AG09319 (cell line): ENCODE results near the gene XG.

Source experiments
- DNase-seq: peaks from one replicate; pipeline ENCODE4 v3.0.0-alpha.2; 2010; ENCODE audit warnings: low read depth; ENCODE audit errors: extremely low read depth
- TF ChIP-seq, protein P1 (sequence below): IDR thresholded peaks from 2 replicates; pipeline ENCODE4 v1.5.1; 2011; ENCODE audit warnings: low read depth, mild to moderate bottlenecking, inconsistent platforms, low read length, moderate library complexity

The XG gene

DNA sequence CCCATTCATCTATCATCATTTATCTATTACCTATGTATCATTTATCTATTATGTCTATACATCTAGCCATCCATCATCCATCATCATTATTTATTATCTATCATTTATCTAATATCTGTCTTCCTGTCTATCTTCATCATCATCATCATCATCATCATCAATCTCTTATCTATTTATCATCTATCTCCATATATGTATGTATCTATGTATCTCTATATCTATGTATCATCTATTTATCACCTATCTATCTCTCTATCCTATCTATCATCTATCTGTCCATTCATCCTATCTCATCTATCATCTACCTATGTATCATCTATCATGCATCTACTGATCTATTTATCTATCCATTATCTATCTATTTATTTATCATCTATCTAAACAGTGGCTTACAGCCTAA, 73.0 kb downstream of the XG start:
- TF ChIP-seq, protein P1, sequence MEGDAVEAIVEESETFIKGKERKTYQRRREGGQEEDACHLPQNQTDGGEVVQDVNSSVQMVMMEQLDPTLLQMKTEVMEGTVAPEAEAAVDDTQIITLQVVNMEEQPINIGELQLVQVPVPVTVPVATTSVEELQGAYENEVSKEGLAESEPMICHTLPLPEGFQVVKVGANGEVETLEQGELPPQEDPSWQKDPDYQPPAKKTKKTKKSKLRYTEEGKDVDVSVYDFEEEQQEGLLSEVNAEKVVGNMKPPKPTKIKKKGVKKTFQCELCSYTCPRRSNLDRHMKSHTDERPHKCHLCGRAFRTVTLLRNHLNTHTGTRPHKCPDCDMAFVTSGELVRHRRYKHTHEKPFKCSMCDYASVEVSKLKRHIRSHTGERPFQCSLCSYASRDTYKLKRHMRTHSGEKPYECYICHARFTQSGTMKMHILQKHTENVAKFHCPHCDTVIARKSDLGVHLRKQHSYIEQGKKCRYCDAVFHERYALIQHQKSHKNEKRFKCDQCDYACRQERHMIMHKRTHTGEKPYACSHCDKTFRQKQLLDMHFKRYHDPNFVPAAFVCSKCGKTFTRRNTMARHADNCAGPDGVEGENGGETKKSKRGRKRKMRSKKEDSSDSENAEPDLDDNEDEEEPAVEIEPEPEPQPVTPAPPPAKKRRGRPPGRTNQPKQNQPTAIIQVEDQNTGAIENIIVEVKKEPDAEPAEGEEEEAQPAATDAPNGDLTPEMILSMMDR = no peak
- DNase-seq = no peak

DNA sequence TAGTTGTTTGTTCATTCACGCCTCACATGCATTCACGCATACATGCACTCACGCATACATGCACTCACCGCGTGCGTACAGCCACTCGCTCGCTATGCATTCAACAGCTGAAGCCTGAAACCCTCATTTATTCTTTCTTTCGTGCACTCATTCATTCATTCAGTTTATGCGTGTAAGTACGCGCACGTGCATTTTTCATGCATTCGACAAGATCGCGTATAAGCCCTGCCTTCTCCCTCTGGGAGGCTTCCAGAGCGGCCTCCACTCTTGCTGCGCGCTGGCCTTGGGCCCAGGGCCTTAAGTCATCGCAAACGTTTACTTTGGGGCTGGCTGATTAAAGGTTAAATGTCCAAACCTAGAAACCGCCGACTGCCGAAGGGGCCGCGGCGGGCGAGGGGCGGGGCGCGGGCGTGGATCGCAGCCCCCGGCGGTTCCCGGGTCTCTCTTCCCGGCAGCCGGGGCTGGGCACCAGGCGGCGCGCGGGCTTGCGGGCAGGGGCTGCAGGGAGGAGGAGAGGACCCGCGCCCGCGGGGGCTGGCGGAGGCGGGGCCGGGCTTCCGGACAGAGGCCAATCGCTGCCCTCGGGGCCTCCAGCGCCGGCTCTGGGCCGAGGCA, 76.6 kb downstream of the XG start, which contains the start of gene GYG2:
GYG2 (plus strand) TSS at position 587 of the 615 bp plus-strand sequence. CDS start 1,259 bp downstream, outside the sequence.
- TF ChIP-seq, protein P1 = no peak
- DNase-seq = no peak

DNA sequence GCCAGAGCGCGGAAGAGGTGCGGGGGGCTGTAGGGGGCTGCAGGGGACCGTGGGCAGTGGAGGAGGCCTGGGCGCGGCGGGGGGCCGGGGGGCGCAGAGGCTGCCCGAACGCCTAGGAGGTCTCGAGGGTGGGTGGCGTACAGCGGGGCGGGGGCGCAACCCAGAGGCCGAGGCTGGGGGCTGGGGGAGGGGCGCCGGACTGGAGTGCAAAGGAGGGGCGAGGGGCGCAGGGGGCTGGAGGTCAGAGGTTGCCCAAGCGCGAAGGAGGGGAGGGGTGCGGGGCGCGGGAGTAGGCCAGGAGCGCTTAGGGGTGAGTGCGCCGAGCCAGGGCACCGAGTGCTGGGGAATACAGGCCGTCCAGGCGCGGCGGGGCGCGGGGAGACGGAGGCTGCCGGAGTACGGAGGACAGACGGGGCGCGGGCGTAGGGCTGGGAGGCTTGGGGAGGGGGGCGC, 77.1 kb downstream of the XG start:
- TF ChIP-seq, protein P1 = no peak
- no peak for DNase-seq

DNA sequence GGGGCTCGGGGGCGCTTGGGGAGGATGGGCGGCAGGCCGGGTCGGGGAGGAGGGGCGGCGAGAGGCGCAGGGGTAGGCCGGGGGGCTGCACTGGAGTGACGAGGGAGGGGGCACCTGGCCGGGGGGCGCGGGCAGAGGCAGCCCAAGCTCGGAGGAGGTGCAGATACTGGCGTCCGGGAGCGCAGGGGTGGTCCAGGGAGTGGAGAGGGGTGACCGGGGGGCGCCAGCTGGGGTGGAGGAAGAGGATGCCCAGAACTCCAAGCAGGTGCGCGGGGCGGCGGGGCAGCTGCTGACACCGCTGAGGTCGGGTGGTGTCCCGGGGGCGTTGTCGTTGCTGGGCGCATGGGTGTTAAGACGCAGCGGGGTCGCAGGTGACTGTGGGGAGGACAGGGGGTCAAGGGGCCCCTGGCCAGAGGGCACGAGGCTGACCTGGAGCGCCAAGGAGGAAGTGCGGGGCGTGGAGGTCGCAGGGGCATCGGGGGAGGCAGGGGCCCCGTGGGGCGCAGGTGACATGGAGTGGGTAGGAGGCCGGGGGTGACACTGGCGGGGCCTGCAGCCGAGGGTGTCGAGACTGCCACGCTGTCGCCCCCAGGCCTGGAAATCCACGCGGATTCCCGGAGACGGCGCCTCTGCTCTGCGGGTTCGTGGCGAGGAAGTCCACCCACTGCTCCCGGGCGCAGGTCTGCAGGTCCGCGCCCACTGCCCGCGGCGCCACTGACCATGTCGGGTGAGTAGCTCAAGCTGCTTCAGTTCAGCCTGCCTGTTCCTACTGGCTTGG, 77.8 kb downstream of the XG start:
- TF ChIP-seq, protein P1 = no peak
- DNase-seq = no peak

DNA sequence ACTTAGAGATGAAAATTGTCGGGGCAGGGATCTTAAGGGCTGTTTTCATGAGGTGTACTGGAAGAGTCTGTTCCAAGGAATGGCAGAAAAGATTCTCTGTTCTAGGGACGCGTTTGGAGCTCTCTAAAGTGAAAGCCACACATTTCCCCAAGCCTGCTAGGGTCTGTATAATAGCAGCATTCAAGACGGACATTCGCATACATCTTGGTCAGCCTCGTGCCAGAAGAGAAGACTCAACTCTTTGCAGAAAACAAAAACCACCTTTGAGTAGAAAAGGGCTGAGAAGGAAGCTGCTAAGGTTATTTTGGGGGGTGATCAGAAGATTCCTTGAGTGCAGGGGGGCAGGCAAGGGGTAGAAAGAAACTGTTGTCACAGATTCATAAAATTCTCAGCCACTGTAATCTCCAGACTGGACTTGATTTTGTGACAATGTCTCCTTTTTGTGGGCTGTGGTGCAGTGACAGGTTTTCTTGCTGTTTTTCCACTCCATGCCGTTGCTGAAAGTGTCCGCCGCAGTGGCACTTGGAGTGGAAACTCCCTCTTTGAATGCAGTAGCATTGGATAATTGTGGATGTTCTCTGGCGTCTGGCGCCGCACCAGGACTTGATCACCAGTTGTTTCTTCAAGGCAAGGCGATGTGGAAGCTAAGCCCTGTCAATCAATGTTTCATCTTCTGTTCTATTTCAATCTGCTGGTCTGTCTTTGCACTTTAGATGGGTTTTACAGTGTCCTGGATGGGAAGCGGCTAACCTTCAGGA, 79.8 kb downstream of the XG start:
- DNase-seq = no peak
- TF ChIP-seq, protein P1 = no peak

DNA sequence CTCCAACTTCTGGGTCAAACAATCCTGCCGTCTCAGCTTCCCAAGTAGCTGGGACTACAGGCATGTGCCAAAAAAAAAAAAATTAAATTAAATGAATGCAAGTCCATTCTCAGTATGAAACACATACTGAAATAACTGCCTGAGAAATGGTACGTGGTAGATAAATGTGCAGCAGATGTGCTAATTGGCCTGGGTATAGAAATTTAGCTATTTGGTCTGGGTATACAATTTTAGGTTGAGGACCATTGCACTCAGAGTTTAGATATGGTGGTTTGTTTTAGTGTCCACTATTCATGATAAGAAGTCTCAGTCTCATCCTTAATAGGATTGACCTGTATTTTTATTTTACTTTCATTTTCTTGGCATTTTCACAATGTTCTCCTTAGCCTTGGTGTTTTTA, 86.1 kb downstream of the XG start:
- TF ChIP-seq, protein P1 = no peak
- no peak for DNase-seq
